Esophagus muscularis mucosa (tissue), 4 donors: ENCODE data around the gene GABARAP. TPM values are rescaled to one million over a fixed set of nuclear protein-coding genes. Genes with fewer than 3 reads are reported as not detected.

Experiments
- DNase-seq: peaks from one replicate; pipeline ENCODE4 v3.0.0-alpha.2; 2017; ENCODE audit errors: extremely low spot score
- H3K27ac ChIP-seq, 4 donors: fragments of 200-600 bp; sonication (generic); replicated peaks in 1 of 4; 1 replicate in 3 of 4; 2 replicates in 1 of 4; pipeline ENCODE4 v1.5.1; 2016 to 2019; ENCODE audit warnings: mild to moderate bottlenecking in 1 of 4
- H3K27me3 ChIP-seq, 4 donors: fragments of 200-600 bp; sonication (generic); one replicate each; pipeline versions ENCODE4 v1.5.1 to v1.6.0; 2016 to 2019
- H3K36me3 ChIP-seq, 4 donors: fragments of 200-600 bp; sonication (generic); one replicate each; pipeline ENCODE4 v1.5.1; 2016 to 2019
- H3K4me1 ChIP-seq, 4 donors: fragments of 200-600 bp; sonication (generic); one replicate each; pipeline ENCODE4 v1.5.1; 2016 to 2019
- H3K4me3 ChIP-seq, 4 donors: fragments of 200-600 bp; sonication (generic); 1 replicate in 2 of 4; 2 replicates in 2 of 4; pipeline ENCODE4 v1.5.1; 2016 to 2019; ENCODE audit warnings: mild to moderate bottlenecking in 4 of 4, moderate library complexity in 1 of 4
- H3K9me3 ChIP-seq, 4 donors: fragments of 200-600 bp; sonication (generic); 1 replicate in 3 of 4; 2 replicates in 1 of 4; pipeline ENCODE4 v1.5.1; 2016 to 2019
- EP300 ChIP-seq: sonication (generic); formaldehyde crosslinking; IDR thresholded peaks from one replicate; pipeline ENCODE4 v1.6.1; 2017; ENCODE audit warnings: antibody characterized with exemption
- POLR2A ChIP-seq: fragments of 450-650 bp; IDR thresholded peaks from one replicate; pipeline ENCODE4 v1.6.1; 2017; ENCODE audit warnings: antibody characterized with exemption, moderate library complexity, mild to moderate bottlenecking, low read depth
- POLR2AphosphoS5 ChIP-seq, 2 donors: sonication (generic); formaldehyde crosslinking; IDR thresholded peaks; one replicate each; pipeline ENCODE4 v1.6.1; 2017; ENCODE audit warnings: antibody characterized with exemption in 2 of 2
- WGBS: methylation state at CpG from one replicate; pipeline ENCODE4 v1.1.5; 2018; 5-methylcytosine and 5-hydroxymethylcytosine counted together
- intact Hi-C: fragments of 100-400 bp; cut with DNase I; formaldehyde crosslinking; loops from one replicate; pipeline ENCODE4 v1.15.1; 2023
- total RNA-seq, 4 donors: library from RNA; depleted of rRNA; stranded (reverse); fragments of >200 nt; gene quantifications; one replicate each; pipeline versions ENCODE4 v1.1.0 to v1.2.1, GENCODE V29; 2016
- TF ChIP-seq, protein P1 (sequence below), 3 experiments: fragments of 200-600 bp in 2 of 3; fragments of 450-650 bp in 1 of 3; sonication (generic) in 2 of 3; IDR thresholded peaks; one replicate each; pipeline ENCODE4 v1.5.1; 2017 to 2019; ENCODE audit warnings: antibody characterized with exemption in 3 of 3, mild to moderate bottlenecking in 2 of 3, moderate library complexity in 1 of 3

Gene GABARAP
- total RNA-seq, 4 donors from 2014 or later, result 360 to 524 (median 408) TPM

DNA sequence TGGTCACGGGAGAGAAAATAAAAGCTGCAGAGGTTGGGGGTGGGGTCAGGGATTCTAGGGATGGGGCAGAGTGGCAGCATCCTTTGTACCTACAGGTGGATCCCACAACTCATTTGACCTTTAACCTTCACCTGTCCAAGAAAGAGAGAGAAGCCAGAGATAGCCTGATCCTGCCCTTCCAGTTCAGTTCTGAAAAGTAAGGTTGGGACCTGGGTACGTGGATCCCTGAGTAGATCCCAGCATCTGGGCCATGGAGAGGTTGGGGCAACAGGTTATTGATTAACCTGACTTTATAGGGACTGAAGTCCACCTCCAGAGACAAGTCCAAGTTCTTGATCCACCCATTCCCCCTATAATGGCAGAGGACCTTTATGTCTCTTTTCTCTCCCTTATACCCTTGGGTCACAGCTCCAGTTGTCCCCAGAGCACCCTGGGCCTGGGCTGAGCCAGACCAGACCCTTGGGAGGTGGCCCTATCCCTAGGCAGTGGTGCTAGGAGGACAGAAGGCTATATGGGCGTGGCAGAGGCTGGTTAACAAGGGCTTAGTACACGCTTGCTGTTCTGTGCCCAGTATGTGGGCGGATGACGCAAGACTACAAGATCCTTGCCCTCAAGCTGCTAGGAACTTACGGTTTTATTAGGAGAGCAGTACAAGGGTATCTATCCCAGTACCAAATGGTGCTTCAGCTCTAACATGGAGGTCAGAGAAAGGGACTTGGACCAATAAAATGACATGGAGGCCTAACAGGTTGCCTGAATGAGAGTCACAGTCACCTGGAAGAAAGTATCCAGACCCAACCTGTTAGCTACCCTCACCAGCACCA, 16.7 kb upstream of the GABARAP start:
- Histone ChIP-seq H3K4me3 (no peak overlapping the region), H3K4me1 (peaks cover 25 to 40% (median 30%) of the 10 kb centered on the region in 4 donors), H3K27ac (no peak overlapping the region), H3K36me3 (peaks cover 40 to 58% (median 57%) of the 10 kb centered on the region in 4 donors), H3K9me3 (no peaks in the 10 kb centered on the region), H3K27me3 (peaks cover 17 to 37% (median 32%) of the 10 kb centered on the region in 4 donors)
- 84% methylated on average over 7 of the region's 7 CpGs for WGBS
- intact Hi-C loops, result loop anchor here (10.0 kb wide), 1 partner anchor 296 kb away; the partner anchor contains the start of gene TNFSF13
- TF ChIP-seq POLR2AphosphoS5 (IDR thresholded peaks at IDR 0.05), result no peak
- no peak for TF ChIP-seq POLR2A
- no peak for TF ChIP-seq EP300
- TF ChIP-seq, protein P1, sequence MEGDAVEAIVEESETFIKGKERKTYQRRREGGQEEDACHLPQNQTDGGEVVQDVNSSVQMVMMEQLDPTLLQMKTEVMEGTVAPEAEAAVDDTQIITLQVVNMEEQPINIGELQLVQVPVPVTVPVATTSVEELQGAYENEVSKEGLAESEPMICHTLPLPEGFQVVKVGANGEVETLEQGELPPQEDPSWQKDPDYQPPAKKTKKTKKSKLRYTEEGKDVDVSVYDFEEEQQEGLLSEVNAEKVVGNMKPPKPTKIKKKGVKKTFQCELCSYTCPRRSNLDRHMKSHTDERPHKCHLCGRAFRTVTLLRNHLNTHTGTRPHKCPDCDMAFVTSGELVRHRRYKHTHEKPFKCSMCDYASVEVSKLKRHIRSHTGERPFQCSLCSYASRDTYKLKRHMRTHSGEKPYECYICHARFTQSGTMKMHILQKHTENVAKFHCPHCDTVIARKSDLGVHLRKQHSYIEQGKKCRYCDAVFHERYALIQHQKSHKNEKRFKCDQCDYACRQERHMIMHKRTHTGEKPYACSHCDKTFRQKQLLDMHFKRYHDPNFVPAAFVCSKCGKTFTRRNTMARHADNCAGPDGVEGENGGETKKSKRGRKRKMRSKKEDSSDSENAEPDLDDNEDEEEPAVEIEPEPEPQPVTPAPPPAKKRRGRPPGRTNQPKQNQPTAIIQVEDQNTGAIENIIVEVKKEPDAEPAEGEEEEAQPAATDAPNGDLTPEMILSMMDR (IDR thresholded peaks at IDR 0.05), result no peak
- DNase-seq, result no peak

DNA sequence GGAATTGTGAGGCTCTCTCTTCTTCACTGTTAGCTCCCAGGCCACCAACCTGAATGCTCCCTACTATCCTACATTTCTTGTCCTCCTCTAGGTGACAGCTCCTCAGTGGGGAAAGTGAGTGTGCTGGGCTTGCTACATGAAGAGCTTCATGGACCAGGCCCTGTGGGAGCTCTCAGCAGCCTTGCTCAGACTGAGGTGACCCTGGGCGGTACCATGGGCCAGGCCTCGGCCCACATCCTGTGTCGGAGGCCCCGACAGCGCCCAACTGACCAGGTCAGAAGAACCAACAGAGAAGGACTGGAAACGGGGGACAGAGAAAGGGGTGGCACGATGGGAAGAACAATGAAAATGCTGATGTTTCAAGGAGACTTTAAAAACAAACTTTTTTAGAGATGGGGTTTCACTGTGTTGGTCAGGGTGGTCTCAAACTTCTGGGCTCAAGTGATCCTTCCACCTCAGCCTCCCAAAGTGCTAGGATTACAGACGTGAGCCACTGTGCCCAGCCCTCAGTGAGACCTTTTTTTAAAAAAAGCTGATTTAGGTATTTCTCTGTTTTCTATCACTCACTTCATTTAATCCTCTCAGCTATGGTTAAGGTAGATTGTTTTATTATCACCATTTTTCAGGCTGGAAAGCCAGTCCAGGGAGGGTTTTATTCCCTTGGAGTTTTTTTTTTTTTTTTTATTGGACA, 14.7 kb upstream of the GABARAP start:
- no peak for TF ChIP-seq POLR2A
- TF ChIP-seq, protein P1 (IDR thresholded peaks at IDR 0.05), result no peak
- no peak for TF ChIP-seq POLR2AphosphoS5 (IDR thresholded peaks at IDR 0.05)
- no peak for TF ChIP-seq EP300
- 89% methylated on average over 8 of the region's 8 CpGs for WGBS
- Histone ChIP-seq H3K4me3 (no peak overlapping the region), H3K9me3 (no peaks in the 10 kb centered on the region), H3K27me3 (peaks cover 6 to 17% (median 12%) of the 10 kb centered on the region in 4 donors), H3K4me1 (peaks cover 22 to 35% (median 27%) of the 10 kb centered on the region in 4 donors), H3K36me3 (peaks cover 40 to 60% (median 57%) of the 10 kb centered on the region in 4 donors), H3K27ac (no peak overlapping the region)
- DNase-seq, result no peak
- intact Hi-C loops, result loop anchor here (10.0 kb wide), 1 partner anchor 298 kb away; the partner anchor contains the start of gene TNFSF13

DNA sequence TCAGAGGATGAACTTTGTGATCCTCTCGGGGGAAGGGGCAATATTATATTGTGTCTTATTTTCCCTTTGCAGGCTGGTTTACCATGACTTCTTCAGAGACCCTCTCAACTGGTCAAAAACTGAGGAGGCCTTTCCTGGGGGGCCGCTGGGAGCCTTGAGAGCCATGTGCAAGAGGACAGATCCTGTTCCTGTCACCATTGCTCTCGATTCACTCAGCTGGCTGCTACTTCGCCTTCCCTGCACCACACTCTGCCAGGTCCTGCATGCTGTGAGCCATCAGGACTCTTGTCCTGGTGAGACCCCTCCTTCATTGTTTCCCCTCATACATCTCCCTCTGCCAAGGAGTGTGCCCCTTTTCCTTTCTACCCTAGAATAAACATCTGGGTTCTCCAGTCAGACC, 12.3 kb upstream of the GABARAP start:
- intact Hi-C loops, result loop anchor here (10.0 kb wide), 1 partner anchor 300 kb away; the partner anchor contains the start of gene TNFSF13
- H3K4me1 ChIP-seq, result peaks cover 25 to 33% (median 27%) of the 10 kb centered on the region in 4 donors
- H3K27ac ChIP-seq, result no peak overlapping the region
- TF ChIP-seq, protein P1 (IDR thresholded peaks at IDR 0.05), result no peak
- TF ChIP-seq POLR2A (no peak), EP300 (no peak), POLR2AphosphoS5 (IDR thresholded peaks at IDR 0.05) (no peak)
- peaks cover 39 to 58% (median 55%) of the 10 kb centered on the region in 4 donors for H3K36me3 ChIP-seq
- no peak overlapping the region for H3K4me3 ChIP-seq
- no peaks in the 10 kb centered on the region for H3K9me3 ChIP-seq
- H3K27me3 ChIP-seq, result no peaks in the 10 kb centered on the region
- WGBS, result 85% methylated on average over 4 of the region's 4 CpGs
- no peak for DNase-seq

DNA sequence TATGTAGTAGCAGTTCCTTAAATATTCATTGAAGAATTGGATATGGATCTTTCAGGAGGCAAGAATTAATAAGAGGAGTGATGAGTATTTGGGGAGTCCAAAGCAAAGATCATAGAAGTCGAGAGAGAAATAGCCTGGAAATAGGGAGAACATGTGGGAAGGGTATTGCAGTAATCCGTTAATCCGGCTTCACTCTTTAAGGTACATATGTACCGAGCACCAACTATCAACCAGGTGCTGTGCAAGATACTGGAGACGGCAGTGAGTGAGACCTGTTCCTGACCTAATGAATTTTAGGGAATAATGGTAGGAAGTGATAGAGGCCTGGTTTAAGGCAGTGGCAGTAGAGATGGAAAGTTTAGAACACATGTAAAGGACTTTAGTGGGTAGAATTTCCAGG, 10.8 kb upstream of the GABARAP start:
- 78% methylated on average over 5 of the region's 5 CpGs for WGBS
- Histone ChIP-seq H3K36me3 (peaks cover 25 to 43% (median 41%) of the 10 kb centered on the region in 4 donors), H3K27ac (peak overlapping the region; percentile 98 to 100 (median 99)), H3K27me3 (no peaks in the 10 kb centered on the region), H3K4me1 (peaks cover 36 to 47% (median 41%) of the 10 kb centered on the region in 4 donors), H3K4me3 (peak overlapping the region; percentile 78 to 98 (median 96)), H3K9me3 (no peaks in the 10 kb centered on the region)
- no peak for DNase-seq
- intact Hi-C loops, result loop anchor here (10.0 kb wide), 1 partner anchor 302 kb away; the partner anchor contains the start of gene TNFSF13
- TF ChIP-seq POLR2AphosphoS5 (IDR thresholded peaks at IDR 0.05) (no peak), EP300 (no peak), POLR2A (no peak)
- TF ChIP-seq, protein P1 (IDR thresholded peaks at IDR 0.05), result no peak
